Stimulated activated CD4-positive, alpha-beta T cell treated with anti-CD3 and anti-CD28 coated beads, Interleukin-1b, Interleukin-23, amount 100 ng/mL, for 24 hours (primary cell): ENCODE results near the gene SLC9A9.

Experiments used
- DNase-seq, 4 experiments: peaks; one replicate each; pipeline ENCODE4 v3.0.0-alpha.2; 2020; ENCODE audit warnings: low read depth in 4 of 4, low spot score in 1 of 4

Gene SLC9A9

DNA sequence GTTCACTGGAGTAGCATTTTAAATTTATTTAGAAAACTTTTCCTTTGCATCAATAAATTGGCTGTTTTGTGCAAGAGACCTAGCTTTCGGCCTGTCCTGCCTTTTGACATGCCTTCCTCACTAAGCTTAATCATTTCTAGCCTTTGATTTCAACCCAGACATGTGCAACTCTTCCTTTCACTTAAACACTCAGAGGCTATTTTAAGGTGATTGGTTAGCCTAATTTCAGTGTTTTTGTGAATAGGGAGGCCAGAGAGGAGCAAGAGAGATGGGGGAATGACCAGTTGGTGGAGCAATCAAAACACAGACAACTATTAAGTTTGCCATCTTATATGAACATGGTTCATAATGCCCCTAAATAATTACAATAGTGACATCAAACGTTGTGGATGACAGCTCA, 333.4 kb downstream of the SLC9A9 start:
- DNase-seq, result no peak

- no peak for DNase-seq
Observed at GRCh38 chr3:143514109-143514508, 334.2 kb downstream of the SLC9A9 start.

DNA sequence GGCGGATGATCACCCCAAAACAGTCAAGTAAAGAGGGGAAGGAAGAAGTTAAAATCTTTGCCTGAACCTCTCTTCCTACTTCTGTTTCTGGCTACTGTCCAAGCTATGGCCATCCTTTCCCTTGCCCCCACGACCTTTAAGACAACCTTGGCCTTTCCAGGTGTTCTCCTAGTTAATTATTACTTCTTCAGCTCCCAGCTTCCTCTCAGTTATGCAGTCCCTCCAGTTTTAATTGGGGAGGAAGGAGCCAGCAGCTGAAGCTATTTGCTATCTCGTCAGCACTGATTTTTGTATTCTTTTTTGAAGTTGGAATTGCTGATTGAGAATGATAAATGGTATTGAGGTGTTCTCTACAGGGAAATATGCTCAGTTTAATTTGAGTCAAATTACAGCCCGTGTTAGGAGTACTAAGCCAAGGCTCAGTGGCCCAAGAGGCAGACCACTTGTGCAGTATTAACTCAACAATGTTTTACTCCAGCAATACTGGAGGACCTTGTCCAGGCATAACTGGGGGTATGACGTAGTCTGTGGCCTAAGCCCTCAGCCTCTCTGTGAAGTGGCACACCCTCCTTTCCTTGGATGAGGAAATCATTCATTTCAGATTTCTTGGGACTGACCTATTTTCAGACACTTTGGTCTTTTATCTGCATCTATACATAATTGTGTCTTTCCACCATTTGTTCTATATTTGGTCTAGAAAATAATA, 336.9 kb downstream of the SLC9A9 start:
- DNase-seq, result no peak

- DNase-seq, result no peak
Observed at GRCh38 chr3:143510601-143511000, 337.7 kb downstream of the SLC9A9 start.

DNA sequence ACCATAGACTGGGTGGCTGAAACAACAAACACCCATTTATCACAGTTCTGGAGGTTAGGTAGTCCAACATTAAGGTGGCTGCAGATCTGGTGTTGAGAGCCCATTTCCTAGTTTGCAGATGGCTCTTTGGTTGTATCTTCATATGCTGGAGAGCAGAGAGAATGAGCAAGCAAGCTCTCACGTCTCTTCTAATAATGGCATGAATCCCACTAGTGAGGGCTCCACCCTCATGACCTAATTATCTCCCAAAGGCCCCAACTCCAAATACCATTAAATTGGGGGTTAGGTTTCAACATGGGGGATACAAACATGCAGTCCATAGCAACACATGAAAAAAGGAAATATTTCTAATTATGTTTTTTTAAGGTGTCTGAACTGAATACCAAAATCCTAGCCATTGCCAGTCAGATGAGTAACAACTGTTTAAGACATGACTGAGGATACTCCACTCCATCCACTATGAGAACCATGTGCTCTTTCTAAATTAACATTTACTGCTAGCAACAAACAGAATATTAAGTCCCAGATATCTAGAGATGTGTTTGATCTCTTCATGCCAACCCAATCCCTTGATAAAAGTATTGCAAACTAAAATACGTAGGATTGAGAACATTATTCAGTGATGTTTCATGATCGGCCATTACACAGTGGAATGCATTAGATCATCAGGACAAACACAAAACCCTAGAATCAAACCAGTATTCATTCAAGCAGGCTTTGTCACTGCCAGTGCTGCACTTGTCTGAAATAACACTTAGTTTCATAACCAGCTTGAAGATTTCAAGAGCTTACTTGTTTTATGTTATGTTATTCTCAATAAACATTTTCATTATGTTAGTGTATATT, 340.3 kb downstream of the SLC9A9 start:
- DNase-seq, result no peak

DNA sequence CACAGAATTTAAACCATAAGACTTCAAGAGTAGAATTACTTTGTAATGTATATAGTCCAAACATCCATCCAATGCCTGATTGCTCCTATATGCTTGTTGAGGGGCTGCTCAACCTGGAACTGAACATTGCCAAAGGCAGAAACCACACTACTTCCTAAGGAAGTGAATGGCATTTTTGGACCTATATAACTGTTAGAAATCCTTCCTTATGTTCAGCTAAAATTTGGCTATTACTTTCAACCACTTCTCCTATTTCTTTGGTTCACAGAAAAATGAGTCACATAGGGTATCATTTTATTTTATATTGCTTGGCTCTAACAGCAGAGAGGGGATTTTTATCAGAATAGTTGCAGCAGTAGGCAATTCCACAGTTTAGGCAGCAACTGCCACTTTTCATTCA, 342.1 kb downstream of the SLC9A9 start:
- no peak for DNase-seq

DNA sequence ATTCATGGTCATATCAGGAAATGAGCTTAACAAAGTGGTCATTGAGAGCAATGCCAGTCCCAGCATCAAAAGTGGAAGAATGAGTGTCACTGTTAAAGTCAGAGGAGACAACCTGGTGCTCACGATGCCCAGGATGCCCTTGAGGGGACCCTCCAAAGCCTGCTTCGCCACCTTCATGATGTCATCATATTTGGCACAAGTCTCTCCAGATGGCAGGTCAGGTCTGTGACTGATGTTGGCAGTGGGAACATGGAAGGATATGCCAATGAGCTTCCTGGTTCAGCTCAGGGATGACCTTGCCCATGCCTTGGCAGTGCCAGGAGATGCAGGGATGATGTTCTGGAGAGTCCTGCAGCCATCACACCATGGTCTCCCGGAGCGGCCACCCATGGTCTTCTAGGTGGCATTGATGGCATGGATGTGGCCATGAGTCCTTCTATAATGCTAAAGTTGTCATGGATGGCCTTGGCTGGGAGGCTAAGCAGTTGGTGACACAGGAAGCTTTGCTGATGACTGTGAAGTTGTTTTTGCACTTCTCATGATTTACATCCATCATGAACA, 344.9 kb downstream of the SLC9A9 start:
- no peak for DNase-seq

DNA sequence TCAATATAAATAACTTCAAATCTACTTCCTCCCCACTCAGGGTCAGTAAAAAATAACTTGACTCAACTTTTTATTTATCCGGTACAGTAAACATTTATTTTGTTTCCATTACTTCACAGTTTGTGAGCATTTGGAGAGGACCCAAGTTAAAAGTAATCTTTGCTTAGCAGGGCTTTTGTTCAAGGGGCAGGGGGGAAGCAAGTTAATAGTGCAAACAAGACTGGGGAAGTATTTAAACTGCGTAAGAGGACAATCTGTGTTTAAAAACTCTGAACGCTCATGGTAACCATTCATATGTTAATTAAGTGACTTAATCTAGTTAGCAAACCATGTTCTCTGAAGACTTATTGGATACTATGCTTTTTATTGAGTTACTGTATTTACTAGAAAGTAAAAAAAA, 346.2 kb downstream of the SLC9A9 start:
- no peak for DNase-seq

DNA sequence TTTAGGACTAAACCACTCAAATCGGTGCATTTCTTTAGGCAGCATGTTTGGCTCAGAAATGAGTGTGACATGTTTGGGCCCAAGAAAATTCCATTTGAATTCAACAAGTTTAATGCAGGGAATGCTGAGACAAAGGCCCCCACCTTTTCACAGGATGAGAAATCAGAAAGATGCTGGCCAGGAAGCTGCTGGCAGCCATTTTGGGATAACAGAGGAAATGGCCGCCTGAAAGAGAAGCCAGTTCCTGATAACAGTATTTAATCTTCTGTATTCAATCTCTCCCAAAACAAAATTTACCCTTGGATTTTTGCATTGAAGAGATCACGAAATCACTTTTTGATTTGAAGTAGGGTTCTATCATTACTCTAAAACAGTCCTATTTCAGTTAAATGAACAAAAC, 350.9 kb downstream of the SLC9A9 start:
- no peak for DNase-seq

DNA sequence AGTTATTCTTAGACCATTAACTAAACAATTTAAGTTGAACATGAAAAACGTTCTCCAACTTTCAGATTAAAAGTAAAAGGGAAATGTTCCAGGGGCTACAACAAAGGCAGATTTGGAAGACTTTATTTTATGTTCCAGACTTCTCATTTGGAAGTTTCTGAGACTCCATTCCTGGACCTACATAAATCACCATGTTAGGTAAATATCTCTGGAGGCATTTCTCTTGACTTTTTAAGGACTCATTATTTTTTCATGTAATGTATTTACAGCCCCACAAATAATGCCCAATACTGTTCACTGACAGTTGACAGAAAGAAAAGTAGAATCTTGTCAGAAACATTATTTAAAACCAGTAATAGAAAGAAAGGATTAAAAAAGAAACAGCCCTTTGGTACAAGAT, 352.1 kb downstream of the SLC9A9 start:
- DNase-seq, result no peak

GRCh38 chr3:143495527-143495926, 352.7 kb downstream of the SLC9A9 start:
- DNase-seq, result no peak

DNA sequence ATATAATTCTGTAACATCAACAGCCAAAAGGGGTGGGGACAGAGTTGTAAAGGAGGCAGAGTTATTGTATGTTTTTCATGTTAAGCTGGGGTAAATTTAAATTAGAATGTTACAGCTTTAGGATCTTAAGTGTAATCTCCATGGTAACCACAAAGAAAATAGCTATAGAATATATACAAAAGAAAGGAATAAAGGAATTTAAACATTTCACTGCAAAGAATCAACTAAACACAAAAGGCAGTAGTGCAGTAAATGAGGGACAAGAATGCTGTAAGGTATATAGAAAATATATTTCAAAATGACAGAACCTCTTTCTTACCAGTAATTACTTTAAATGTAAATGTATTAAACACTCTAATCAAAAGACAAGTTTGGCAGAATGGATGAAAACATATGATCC, 361.7 kb downstream of the SLC9A9 start:
- DNase-seq, result no peak

- no peak for DNase-seq
Observed at GRCh38 chr3:143484846-143485512, 363.3 kb downstream of the SLC9A9 start.

- DNase-seq, result no peak
Observed at GRCh38 chr3:143483214-143483613, 365.1 kb downstream of the SLC9A9 start.

GRCh38 chr3:143482106-143483088, 365.9 kb downstream of the SLC9A9 start:
- DNase-seq, result no peak

GRCh38 chr3:143480344-143480743, 367.9 kb downstream of the SLC9A9 start:
- DNase-seq, result no peak

DNA sequence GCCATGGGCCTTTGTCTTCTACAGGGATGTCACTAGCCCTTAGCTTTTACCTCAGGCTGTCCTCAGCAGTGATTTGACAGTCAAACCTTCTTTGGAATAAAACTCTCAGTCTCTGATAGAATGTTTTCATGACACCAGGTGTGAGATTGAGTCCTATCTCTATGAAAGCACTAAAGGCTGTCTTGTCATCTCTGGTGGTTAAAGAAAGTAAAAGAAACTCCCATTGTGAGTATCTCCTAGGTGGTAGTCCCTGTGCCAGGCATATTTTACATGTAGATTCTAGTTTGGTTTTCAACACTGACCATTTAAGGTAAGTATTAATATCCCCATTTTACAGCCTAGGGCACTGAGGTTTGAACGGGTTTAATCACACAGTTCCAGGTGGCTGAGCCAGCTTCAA, 368.5 kb downstream of the SLC9A9 start:
- no peak for DNase-seq

GRCh38 chr3:143478115-143478693, 370.1 kb downstream of the SLC9A9 start:
- no peak for DNase-seq

GRCh38 chr3:143476965-143477640, 371.2 kb downstream of the SLC9A9 start:
- DNase-seq, result no peak

- DNase-seq, result no peak
Observed at GRCh38 chr3:143475981-143476380, 372.3 kb downstream of the SLC9A9 start.
